IPS DF 4.7 (cell line): ENCODE measurements around the gene ARID5B.

Experiments
- DNase-seq: peaks from one replicate; pipeline ENCODE4 v3.0.0-alpha.2; 2013; ENCODE audit warnings: low spot score; ENCODE audit errors: extremely low read depth

The ARID5B gene

DNA sequence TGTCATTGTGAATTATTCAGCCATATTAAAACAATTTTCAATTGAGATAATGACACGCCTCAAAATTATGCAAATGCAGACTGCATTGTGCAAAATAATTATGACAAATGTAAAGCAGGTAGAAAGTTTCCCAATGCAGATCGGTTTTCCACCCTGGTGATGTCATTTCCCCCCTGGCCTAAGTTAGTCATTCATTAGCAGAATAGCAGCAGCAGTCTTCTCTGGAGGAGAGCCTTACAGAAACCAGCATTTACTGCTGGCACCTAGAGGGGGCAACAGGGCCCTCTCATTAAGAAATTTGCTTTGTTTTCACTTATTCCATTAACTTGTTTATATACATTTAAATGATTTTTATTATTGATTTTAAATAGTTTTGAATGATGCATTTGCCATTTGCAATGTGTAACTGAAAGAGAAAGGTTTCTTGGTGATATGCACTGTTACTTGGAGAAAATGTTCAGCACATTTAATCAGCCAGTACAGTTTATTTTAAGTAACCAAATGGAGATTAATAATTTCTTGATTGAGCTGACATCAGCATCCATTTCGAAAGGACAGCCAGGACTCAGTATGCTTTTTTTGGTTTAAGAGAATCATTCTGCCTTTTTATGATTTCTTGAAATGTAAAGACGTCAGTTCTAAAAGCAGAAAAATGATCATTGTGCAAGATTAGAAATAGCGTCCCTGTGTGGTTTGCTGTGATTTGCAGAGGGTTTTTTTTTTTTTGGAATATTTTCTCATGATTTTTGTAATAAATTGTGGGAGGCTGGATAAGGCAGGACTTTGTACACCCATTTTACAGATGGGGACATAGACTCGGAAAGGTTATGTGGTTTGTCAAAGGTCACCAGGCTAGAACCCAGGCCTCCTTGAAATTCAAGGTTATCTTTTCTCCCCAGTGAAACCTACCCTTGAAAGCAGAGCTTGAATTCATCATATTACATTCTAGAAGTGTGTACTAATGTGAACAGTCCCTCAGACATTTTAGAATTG, 3.5 kb downstream of the ARID5B start:
- no peak for DNase-seq

- DNase-seq: no peak
Measured at GRCh38 chr10:61905837-61906561, 4.5 kb downstream of the ARID5B start.

GRCh38 chr10:61906562-61906901, 5.0 kb downstream of the ARID5B start:
- DNase-seq: no peak

- no peak for DNase-seq
Measured at GRCh38 chr10:61907011-61907410, 5.5 kb downstream of the ARID5B start.

- DNase-seq: no peak
Measured at GRCh38 chr10:61907587-61907986, 6.1 kb downstream of the ARID5B start.

- DNase-seq: no peak
Measured at GRCh38 chr10:61910226-61910805, 8.8 kb downstream of the ARID5B start.

DNA sequence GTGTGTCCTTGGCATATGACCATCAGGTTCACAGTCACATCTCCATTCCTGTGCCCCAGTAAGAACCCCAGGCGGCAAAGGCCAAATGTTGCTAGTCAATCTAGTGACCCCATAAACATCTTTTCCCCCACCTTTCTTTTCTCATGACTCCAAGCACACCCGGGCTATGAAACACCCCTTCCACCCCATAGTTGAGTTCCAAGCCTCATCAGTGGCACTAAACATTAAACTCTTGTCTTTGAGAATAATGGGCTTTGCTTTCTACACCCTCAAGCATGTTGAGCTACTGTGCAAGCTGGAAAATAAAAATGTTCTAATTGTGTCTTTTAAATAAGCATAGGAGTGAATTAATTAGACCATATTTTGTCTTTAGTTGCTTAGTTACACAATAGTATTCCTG, 9.4 kb downstream of the ARID5B start:
- no peak for DNase-seq

- DNase-seq: no peak
Measured at GRCh38 chr10:61911425-61911824, 9.9 kb downstream of the ARID5B start.

DNA sequence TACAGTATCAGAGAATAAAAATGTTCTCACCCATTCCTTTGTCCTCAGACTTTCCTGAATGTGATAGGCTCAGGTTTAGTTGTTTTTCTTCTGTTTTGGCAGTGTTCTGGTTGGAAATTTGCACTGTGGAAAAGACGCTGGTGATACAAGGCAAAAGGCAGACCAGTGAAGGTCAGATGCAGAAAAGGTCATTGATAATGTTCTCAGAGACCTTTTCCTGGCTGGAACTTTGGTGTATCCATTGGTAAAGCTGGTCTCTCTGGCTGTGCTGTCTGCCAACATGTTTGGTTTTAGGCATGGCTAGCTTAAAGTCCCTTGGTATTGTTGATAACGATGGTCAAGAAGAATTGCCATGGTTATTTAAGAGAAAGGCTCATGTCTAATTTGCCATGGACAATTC, 11.5 kb downstream of the ARID5B start:
- DNase-seq: no peak

- DNase-seq: no peak
Measured at GRCh38 chr10:61918140-61918539, 16.6 kb downstream of the ARID5B start.

DNA sequence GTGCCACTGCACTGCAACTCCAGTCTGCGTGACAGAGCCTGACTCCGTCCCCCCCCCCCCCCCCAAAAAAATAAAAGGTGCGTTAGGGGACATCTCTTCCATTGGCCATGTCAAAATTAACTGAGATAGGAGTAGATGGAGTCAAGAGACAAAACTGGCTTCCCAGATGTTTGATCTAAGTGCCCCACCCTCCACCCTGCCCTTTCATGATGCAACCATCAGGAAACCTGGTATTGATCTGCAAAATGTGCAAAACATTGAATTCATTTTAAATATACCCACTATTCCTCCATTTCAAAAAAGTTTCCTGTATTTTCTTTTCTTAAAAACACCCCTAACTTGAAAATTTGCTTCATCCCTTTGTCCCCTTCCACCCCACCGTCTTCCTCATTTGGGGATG, 17.5 kb downstream of the ARID5B start:
- DNase-seq: no peak

- no peak for DNase-seq
Measured at GRCh38 chr10:61919646-61920215, 18.2 kb downstream of the ARID5B start.

GRCh38 chr10:61921143-61921542, 19.6 kb downstream of the ARID5B start:
- DNase-seq: no peak

- no peak for DNase-seq
Measured at GRCh38 chr10:61923210-61923949, 21.9 kb downstream of the ARID5B start.

DNA sequence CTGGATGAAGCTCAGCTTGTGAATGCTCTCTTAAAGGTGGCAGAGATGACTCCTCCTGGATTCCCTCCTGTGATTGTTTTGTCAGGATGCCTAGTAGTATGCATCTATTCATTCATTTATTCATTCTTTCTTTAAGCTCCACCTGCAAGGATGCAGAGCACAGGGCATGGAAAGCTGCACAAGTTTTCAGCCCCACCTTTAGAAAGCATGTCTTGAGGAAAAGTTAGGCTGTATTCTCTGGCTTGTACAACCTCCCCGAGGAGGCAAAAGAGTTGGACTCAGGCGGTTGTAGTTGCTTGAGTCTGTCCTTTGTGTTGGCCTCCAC, 22.4 kb downstream of the ARID5B start:
- no peak for DNase-seq

- no peak for DNase-seq
Measured at GRCh38 chr10:61929555-61929954, 28.1 kb downstream of the ARID5B start.

DNA sequence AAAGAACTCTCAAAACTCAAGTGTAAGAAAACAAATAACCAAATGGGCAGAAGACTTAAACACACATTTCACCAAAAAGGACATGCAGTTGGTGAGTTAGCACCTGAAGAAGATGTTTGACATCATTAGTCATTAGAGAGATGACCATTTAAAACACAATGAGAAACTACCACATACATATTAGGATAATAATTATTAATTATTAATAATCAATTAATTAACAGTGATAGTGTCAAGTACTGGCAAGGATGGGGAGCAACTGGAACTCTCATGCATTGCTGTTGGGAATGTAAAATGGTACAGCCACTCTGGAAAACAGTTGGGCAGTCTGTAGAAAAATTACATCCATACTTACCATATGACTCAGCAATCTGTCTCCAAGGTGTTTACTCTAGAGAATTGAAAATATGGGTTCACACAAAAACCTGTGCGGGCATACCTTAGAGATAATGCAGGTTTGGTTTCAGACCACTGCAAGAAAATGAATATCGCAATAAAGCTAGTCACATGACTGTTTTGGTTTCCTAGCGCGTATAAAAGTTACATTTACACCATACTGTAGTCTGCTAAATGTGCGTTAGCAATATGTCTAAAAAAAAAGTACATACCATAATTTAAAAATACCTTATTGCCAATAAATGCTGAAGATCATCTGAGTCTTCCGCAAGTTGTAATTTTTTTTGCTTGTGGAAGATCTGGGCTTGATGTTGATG, 30.3 kb downstream of the ARID5B start:
- DNase-seq: no peak

- DNase-seq: no peak
Measured at GRCh38 chr10:61933859-61934555, 32.5 kb downstream of the ARID5B start.

GRCh38 chr10:61935077-61935476, 33.6 kb downstream of the ARID5B start:
- no peak for DNase-seq

GRCh38 chr10:61936770-61937169, 35.3 kb downstream of the ARID5B start:
- no peak for DNase-seq
